GM12878 (cell line): ENCODE results near the gene SNX33. TPM values are rescaled to one million over a fixed set of nuclear protein-coding genes. Genes with fewer than 3 reads are reported as not detected.
A peak's percentile ranks its signal among the peaks of the same experiment; 100 is the strongest.

Experiments used
- ATAC-seq: fragments of 200-7000 bp; cut with Tn5 transposase; 3 replicates; pipeline ENCODE4 v1.9.1; 2020; ENCODE audit warnings: mild to moderate bottlenecking, moderate library complexity
- BruUV-seq: library from RNA; stranded (reverse); fragments of 400-500 nt; replicated peaks from 2 replicates; lab custom pipeline; 2021; lab: Mats Ljungman, UMichigan
- CTCF ChIA-PET: fragments of 300-600 bp; sonication (Branson Sonifier 250); formaldehyde crosslinking; extraction: SDS; loops from one replicate; lab custom pipeline; 2021; ENCODE audit warnings: inconsistent platforms; lab: Yijun Ruan, JAX
- POLR2A ChIA-PET: fragments of 350-600 bp; formaldehyde crosslinking; extraction: SDS; loops from one replicate; lab custom pipeline; 2021; ENCODE audit warnings: inconsistent platforms; lab: Charles Lee
- RAD21 ChIA-PET: fragments of 300-600 bp; sonication (Branson Sonifier 250); formaldehyde crosslinking; loops from one replicate; lab custom pipeline; 2023; ENCODE audit warnings: antibody characterized with exemption; ENCODE audit not compliant: unreplicated experiment; lab: Charles Lee
- SMC1A ChIA-PET: fragments of 300-600 bp; sonication (Branson Sonifier 250); formaldehyde crosslinking; loops from one replicate; lab custom pipeline; 2023; ENCODE audit not compliant: unreplicated experiment, uncharacterized antibody; lab: Charles Lee
- DNase-seq: peaks from one replicate; pipeline ENCODE4 v3.0.0-alpha.2; 2011; ENCODE audit warnings: low read depth, low spot score
- FAIRE-seq: peaks from 3 replicates; lab custom pipeline; 2011; peaks lifted over from hg19 to GRCh38; lab: Jason Lieb, UNC
- H2AFZ ChIP-seq: 2 replicates; pipeline ENCODE4 v1.6.0; 2011; ENCODE audit warnings: low read depth, low read length, control low read depth; ENCODE audit not compliant: control insufficient read depth
- H3K27ac ChIP-seq: 2 replicates; pipeline ENCODE4 v1.5.1; 2011; ENCODE audit warnings: control low read depth; ENCODE audit not compliant: control insufficient read depth, insufficient read depth
- H3K27me3 ChIP-seq, 2 experiments: replicated peaks in 1 of 2; 2 replicates each; pipeline versions ENCODE4 v1.6.0 to v1.6.1; 2011; ENCODE audit warnings: low read length in 1 of 2; ENCODE audit not compliant: control insufficient read depth in 2 of 2, insufficient read depth in 2 of 2
- H3K36me3 ChIP-seq, 2 experiments: 2 replicates each; pipeline ENCODE4 v1.5.1; 2011; ENCODE audit warnings: low read length in 1 of 2; ENCODE audit not compliant: control insufficient read depth in 2 of 2, insufficient read depth in 2 of 2
- H3K4me1 ChIP-seq: 2 replicates; pipeline ENCODE4 v1.6.1; 2011; ENCODE audit warnings: mild to moderate bottlenecking, low read length, moderate library complexity, mixed read lengths; ENCODE audit not compliant: control insufficient read depth, insufficient read depth
- H3K4me2 ChIP-seq: 2 replicates; pipeline ENCODE4 v1.6.0; 2011; ENCODE audit warnings: control low read depth; ENCODE audit not compliant: control insufficient read depth, insufficient read depth
- H3K4me3 ChIP-seq: fragments of 200-600 bp; sonication (generic); 2 replicates; pipeline ENCODE4 v1.5.1; 2016
- H3K79me2 ChIP-seq: 2 replicates; pipeline ENCODE4 v1.6.0; 2011; ENCODE audit warnings: low read length; ENCODE audit not compliant: control insufficient read depth, insufficient read depth
- H3K9ac ChIP-seq: 2 replicates; pipeline ENCODE4 v1.8.0; 2011; ENCODE audit warnings: low read length, control low read depth, mixed read lengths; ENCODE audit not compliant: control insufficient read depth, insufficient read depth
- H3K9me3 ChIP-seq: replicated peaks from 3 replicates; pipeline ENCODE4 v1.5.1; 2011; ENCODE audit warnings: mild to moderate bottlenecking, low read length; ENCODE audit not compliant: control insufficient read depth, insufficient read depth
- H4K20me1 ChIP-seq: 2 replicates; pipeline ENCODE4 v1.6.0; 2011; ENCODE audit not compliant: control insufficient read depth, insufficient read depth
- ASH2L ChIP-seq: fragments of 300-600, 200-600 bp; sonication (generic); IDR thresholded peaks from 2 replicates; pipeline ENCODE4 v1.6.1; 2017; ENCODE audit warnings: low read depth, mild to moderate bottlenecking, borderline replicate concordance
- CREB1 ChIP-seq: IDR thresholded peaks from 2 replicates; pipeline ENCODE4 v1.6.1; 2012; ENCODE audit warnings: low read depth, mild to moderate bottlenecking, inconsistent platforms
- FOXK2 ChIP-seq: fragments of 450-650 bp; IDR thresholded peaks from 2 replicates; pipeline ENCODE4 v1.6.1; 2017; ENCODE audit warnings: mild to moderate bottlenecking, moderate library complexity
- HCFC1 ChIP-seq: fragments of 150-350 bp; IDR thresholded peaks from 2 replicates; pipeline ENCODE4 v1.6.1; 2014; ENCODE audit warnings: low read length
- JUND ChIP-seq: IDR thresholded peaks from 2 replicates; pipeline ENCODE4 v1.6.1; 2012; ENCODE audit warnings: low read depth, mild to moderate bottlenecking, low read length, improper control_type of control experiment, moderate library complexity
- MTA2 ChIP-seq: fragments of 450-650 bp; IDR thresholded peaks from 2 replicates; pipeline ENCODE4 v1.6.1; 2016; ENCODE audit warnings: low read depth, mild to moderate bottlenecking, moderate library complexity
- NFYB ChIP-seq: IDR thresholded peaks from 2 replicates; pipeline ENCODE4 v1.6.1; 2011; ENCODE audit warnings: low read depth, mild to moderate bottlenecking, low read length, improper control_type of control experiment, moderate library complexity; ENCODE audit not compliant: insufficient read depth
- PRDM15 ChIP-seq: fragments of 450-650 bp; formaldehyde crosslinking; IDR thresholded peaks from 2 replicates; pipeline ENCODE4 v1.4.0; 2020; ENCODE audit warnings: mild to moderate bottlenecking, moderate library complexity
- RUNX3 ChIP-seq: IDR thresholded peaks from 2 replicates; pipeline ENCODE4 v1.6.1; 2012; ENCODE audit warnings: low read length, inconsistent platforms
- SIX5 ChIP-seq: IDR thresholded peaks from 2 replicates; pipeline ENCODE4 v1.6.1; 2011; ENCODE audit warnings: mild to moderate bottlenecking, low read depth, low read length, moderate library complexity; ENCODE audit not compliant: severe bottlenecking
- ZNF384 ChIP-seq: IDR thresholded peaks from 2 replicates; pipeline ENCODE4 v1.6.1; 2012; ENCODE audit warnings: low read depth, mild to moderate bottlenecking, low read length, improper control_type of control experiment, borderline replicate concordance
- ZNF592 ChIP-seq: fragments of 450-650 bp; IDR thresholded peaks from 2 replicates; pipeline ENCODE4 v1.6.1; 2017; ENCODE audit warnings: mild to moderate bottlenecking, moderate library complexity
- WGBS: methylation state at CpG from one replicate; pipeline ENCODE4 v1.1.6; 2016; ENCODE audit warnings: low lambda C conversion rate; ENCODE audit not compliant: insufficient replicate concordance, insufficient coverage; ENCODE audit errors: missing lambda C conversion rate; 5-methylcytosine and 5-hydroxymethylcytosine counted together
- in situ Hi-C: fragments of 300-500 bp; cut with MboI; formaldehyde crosslinking; loops from 9 replicates; pipeline ENCODE4 v1.14.3; 2018; ENCODE audit warnings: mixed read lengths
- intact Hi-C: fragments of 100-400 bp; cut with micrococcal nuclease; formaldehyde crosslinking; loops from one replicate; pipeline ENCODE4 v1.14.2; 2022; ENCODE audit not compliant: unreplicated experiment
- polyA plus RNA-seq, 11 experiments: library from polyadenylated mRNA; depleted of rRNA in 4 of 11; unstranded in 6 of 11; stranded (reverse) in 5 of 11; fragments of >200 nt; fragmentation: Nextera tagmentation in 4 of 11; fragmentation: Illumina TruSeq in 1 of 11; extraction: Ambion mirVana in 4 of 11; extraction: Trizol in 1 of 11; gene quantifications; 1 replicate in 1 of 11; 2 replicates in 10 of 11; pipeline versions ENCODE4 v1.2.1 to v1.2.3, GENCODE V29; 2011 to 2016; ENCODE audit warnings: inconsistent platforms in 2 of 11, missing spikeins in 2 of 11, low read depth in 1 of 11
- total RNA-seq, 4 experiments: library from RNA; depleted of rRNA in 3 of 4; stranded (reverse); fragments of >200 nt in 3 of 4; fragmentation: Illumina TruSeq in 1 of 4; extraction: Trizol in 1 of 4; gene quantifications; 2 replicates each; pipeline versions ENCODE4 v1.2.1 to v1.2.3, GENCODE V29; 2013 to 2021
- TF ChIP-seq, protein P1 (sequence below): fragments of 450-650 bp; IDR thresholded peaks from 2 replicates; pipeline ENCODE4 v1.6.1; 2017; ENCODE audit warnings: mild to moderate bottlenecking

SNX33 gene
- total and polyA plus RNA-seq, 10 of the 15 experiments (the other 5 are each of a cell fraction or from before 2014, with no cell fraction given) = 0.13 to 1.9 (median 0.55) TPM

GRCh38 chr15:75641179-75641503 lies 6.6 kb upstream of the SNX33 start (continued):
- no peak for TF ChIP-seq PRDM15 (CRISPR knock-in tag)
- TF ChIP-seq CREB1 = no peak

DNA sequence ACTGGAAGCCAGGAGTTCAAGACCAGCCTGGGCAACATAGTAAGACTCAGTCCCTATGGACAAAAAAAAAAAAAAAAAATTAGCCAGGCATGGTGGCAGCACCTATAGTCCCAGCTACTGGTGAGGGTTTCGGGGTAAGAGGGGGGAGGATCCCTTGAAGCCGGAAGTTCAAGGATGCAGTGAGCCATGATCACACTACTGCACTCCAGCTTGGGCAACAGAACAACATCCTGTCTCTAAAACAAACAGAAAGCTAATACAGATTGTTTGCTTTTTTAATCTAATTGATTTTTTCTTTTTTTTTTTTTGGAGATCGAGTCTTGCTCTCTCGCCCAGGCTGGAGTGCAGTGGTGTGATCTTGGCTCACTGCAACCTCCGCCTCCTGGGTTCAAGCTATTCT lies 6.1 kb upstream of the SNX33 start:
- WGBS = 50% methylated on average over 4 of the region's 5 CpGs
- no TSS peak for BruUV-seq
- Histone ChIP-seq H3K4me3 (no peak overlapping the region), H3K4me1 (no peaks in the 10 kb centered on the region), H3K36me3 (no peaks in the 10 kb centered on the region; a peak in 1 of 4 replicates), H3K27me3 (no peaks in the 10 kb centered on the region), H2AFZ (no peak overlapping the region), H4K20me1 (peaks cover 2% of the 10 kb centered on the region; the same call in 1 of the 2 replicates), H3K79me2 (peaks cover 32% of the 10 kb centered on the region), H3K4me2 (0 out of 2 replicates have a peak overlapping the region, but pooled peaks have one; percentile 13), H3K9ac (no peak overlapping the region), H3K27ac (no peak overlapping the region), H3K9me3 (no peaks in the 10 kb centered on the region)
- DNase-seq (no peak), ATAC-seq (no peak), FAIRE-seq (no peak)
- CTCF ChIA-PET = interaction anchor here (0.6 to 5.5 kb wide), 14 partner anchors 9 to 370 kb away, joined by 3 to 86 read pairs (median 4); partner anchors contain the start of genes MAN2C1, SIN3A and SNUPN
- in situ Hi-C loops (no loop called here), intact Hi-C loops (loop anchor here (2.0 to 10.0 kb wide), 3 partner anchors 134 to 707 kb away; partner anchors contain the start of gene COX5A)
- POLR2A ChIA-PET = interaction anchor here (0.6 to 5.0 kb wide), 5 partner anchors 15 to 295 kb away, joined by 3 to 110 read pairs (median 34); partner anchors contain the start of genes MAN2C1, SIN3A and SNUPN
- RAD21 ChIA-PET = interaction anchor here (0.7 to 5.1 kb wide), 7 partner anchors 9 to 273 kb away, joined by 3 to 69 read pairs (median 11); partner anchors contain the start of genes MAN2C1, SIN3A and SNUPN
- SMC1A ChIA-PET = interaction anchor here (0.6 to 3.9 kb wide), 11 partner anchors 10 to 616 kb away, joined by 3 to 27 read pairs (median 5); partner anchors contain the start of genes MAN2C1 and SIN3A
- TF ChIP-seq SIX5 = no peak
- TF ChIP-seq, protein P1, sequence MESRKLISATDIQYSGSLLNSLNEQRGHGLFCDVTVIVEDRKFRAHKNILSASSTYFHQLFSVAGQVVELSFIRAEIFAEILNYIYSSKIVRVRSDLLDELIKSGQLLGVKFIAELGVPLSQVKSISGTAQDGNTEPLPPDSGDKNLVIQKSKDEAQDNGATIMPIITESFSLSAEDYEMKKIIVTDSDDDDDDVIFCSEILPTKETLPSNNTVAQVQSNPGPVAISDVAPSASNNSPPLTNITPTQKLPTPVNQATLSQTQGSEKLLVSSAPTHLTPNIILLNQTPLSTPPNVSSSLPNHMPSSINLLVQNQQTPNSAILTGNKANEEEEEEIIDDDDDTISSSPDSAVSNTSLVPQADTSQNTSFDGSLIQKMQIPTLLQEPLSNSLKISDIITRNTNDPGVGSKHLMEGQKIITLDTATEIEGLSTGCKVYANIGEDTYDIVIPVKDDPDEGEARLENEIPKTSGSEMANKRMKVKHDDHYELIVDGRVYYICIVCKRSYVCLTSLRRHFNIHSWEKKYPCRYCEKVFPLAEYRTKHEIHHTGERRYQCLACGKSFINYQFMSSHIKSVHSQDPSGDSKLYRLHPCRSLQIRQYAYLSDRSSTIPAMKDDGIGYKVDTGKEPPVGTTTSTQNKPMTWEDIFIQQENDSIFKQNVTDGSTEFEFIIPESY = no peak
- TF ChIP-seq ASH2L = no peak
- no peak for TF ChIP-seq ZNF592
- TF ChIP-seq HCFC1 = no peak
- TF ChIP-seq ZNF384 = no peak
- TF ChIP-seq FOXK2 = no peak
- TF ChIP-seq MTA2 = no peak
- no peak for TF ChIP-seq NFYB
- TF ChIP-seq JUND = no peak
- no peak for TF ChIP-seq RUNX3
